Measurements from ENCODE around the gene FLNC.

DNA sequence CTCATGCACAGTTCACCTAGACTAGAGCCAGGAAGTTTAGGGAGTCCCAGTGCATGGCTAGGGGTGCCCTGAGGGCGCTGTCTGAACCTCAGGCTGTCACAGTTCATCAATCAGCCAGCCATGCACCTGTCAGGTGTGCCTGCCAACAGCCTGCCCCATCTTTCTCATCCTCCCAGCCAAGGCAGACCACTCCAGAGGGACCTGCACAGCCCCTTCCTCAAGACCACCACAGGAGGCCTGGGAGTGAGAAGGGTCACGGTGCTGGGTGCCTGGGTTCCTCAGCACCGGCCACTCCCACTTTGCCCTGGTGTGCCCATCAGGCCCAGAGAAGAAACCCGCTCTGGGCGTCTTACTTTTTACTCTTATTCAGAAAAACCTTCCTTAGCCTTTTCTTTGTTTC lies 40.8 kb downstream of the FLNC start:
- TF ChIP-seq, protein P1, sequence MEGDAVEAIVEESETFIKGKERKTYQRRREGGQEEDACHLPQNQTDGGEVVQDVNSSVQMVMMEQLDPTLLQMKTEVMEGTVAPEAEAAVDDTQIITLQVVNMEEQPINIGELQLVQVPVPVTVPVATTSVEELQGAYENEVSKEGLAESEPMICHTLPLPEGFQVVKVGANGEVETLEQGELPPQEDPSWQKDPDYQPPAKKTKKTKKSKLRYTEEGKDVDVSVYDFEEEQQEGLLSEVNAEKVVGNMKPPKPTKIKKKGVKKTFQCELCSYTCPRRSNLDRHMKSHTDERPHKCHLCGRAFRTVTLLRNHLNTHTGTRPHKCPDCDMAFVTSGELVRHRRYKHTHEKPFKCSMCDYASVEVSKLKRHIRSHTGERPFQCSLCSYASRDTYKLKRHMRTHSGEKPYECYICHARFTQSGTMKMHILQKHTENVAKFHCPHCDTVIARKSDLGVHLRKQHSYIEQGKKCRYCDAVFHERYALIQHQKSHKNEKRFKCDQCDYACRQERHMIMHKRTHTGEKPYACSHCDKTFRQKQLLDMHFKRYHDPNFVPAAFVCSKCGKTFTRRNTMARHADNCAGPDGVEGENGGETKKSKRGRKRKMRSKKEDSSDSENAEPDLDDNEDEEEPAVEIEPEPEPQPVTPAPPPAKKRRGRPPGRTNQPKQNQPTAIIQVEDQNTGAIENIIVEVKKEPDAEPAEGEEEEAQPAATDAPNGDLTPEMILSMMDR (IDR thresholded peaks at IDR 0.05; ENCODE audit: extremely low read depth in 1 of 2, insufficient read depth in 1 of 2, low read depth in 1 of 2, low read length in 2 of 2) = no peak
- no peak for TF ChIP-seq POLR2A (IDR thresholded peaks at IDR 0.05; ENCODE audit: low read depth, low read length)
- TF ChIP-seq POLR2AphosphoS5 (IDR thresholded peaks at IDR 0.05; ENCODE audit: insufficient read depth, low read depth, low read length) = no peak
- no peak for TF ChIP-seq JUN (IDR thresholded peaks at IDR 0.05; ENCODE audit: borderline replicate concordance, insufficient read depth, insufficient read length, low read depth)

All from endothelial cell of umbilical vein (primary cell).